Fibroblast of skin of back (primary cell): ENCODE measurements around the gene UPK2.

Source experiments
- DNase-seq: peaks from one replicate; pipeline ENCODE4 v3.0.0-alpha.2; 2013

The UPK2 gene

GRCh38 chr11:118917481-118918127 lies 38.5 kb upstream of the UPK2 start:
- DNase-seq = peak; percentile 75

- DNase-seq = peak; percentile 90
Observed at GRCh38 chr11:118918128-118918685, 37.9 kb upstream of the UPK2 start.

GRCh38 chr11:118918686-118919280 lies 37.3 kb upstream of the UPK2 start:
- DNase-seq = peak; percentile 75

GRCh38 chr11:118921121-118921928 lies 34.8 kb upstream of the UPK2 start:
- peak; percentile 90 for DNase-seq

GRCh38 chr11:118921929-118922744 lies 34.0 kb upstream of the UPK2 start:
- DNase-seq = peak; percentile 90

- DNase-seq = no peak
Observed at GRCh38 chr11:118922745-118923627, 33.1 kb upstream of the UPK2 start.

- DNase-seq = no peak
Observed at GRCh38 chr11:118923721-118924587, 32.1 kb upstream of the UPK2 start.

- no peak for DNase-seq
Observed at GRCh38 chr11:118924591-118925585, 31.2 kb upstream of the UPK2 start.

GRCh38 chr11:118927554-118928100 lies 28.5 kb upstream of the UPK2 start:
- DNase-seq = no peak

GRCh38 chr11:118928101-118928869 lies 27.8 kb upstream of the UPK2 start:
- DNase-seq = peak; percentile 92

- DNase-seq = peak; percentile 69
Observed at GRCh38 chr11:118928870-118929500, 27.1 kb upstream of the UPK2 start.

- peak; percentile 90 for DNase-seq
Observed at GRCh38 chr11:118929501-118930093, 26.5 kb upstream of the UPK2 start.

GRCh38 chr11:118930094-118930712 lies 25.9 kb upstream of the UPK2 start:
- peak; percentile 71 for DNase-seq

- no peak for DNase-seq
Observed at GRCh38 chr11:118931571-118931970, 24.5 kb upstream of the UPK2 start.

- no peak for DNase-seq
Observed at GRCh38 chr11:118933486-118933885, 22.6 kb upstream of the UPK2 start.

GRCh38 chr11:118935376-118935775 lies 20.7 kb upstream of the UPK2 start:
- DNase-seq = no peak
